Gastrocnemius medialis (tissue), 4 donors: ENCODE measurements around the gene USP20.

Experiments
- POLR2A ChIP-seq, 2 donors: fragments of 450-650 bp; IDR thresholded peaks; one replicate each; pipeline ENCODE4 v1.6.1; 2017; ENCODE audit warnings: antibody characterized with exemption in 2 of 2, mild to moderate bottlenecking in 2 of 2, moderate library complexity in 2 of 2
- TF ChIP-seq, protein P1 (sequence below), 5 experiments: fragments of 450-650 bp in 3 of 5; fragments of 200-600 bp in 2 of 5; sonication (generic) in 2 of 5; IDR thresholded peaks in 4 of 5; conservative IDR thresholded peaks in 1 of 5; 1 replicate in 4 of 5; 2 replicates in 1 of 5; pipeline ENCODE4 v1.5.1; 2016 to 2019; ENCODE audit warnings: antibody characterized with exemption in 5 of 5, mild to moderate bottlenecking in 3 of 5, moderate library complexity in 3 of 5

DNA sequence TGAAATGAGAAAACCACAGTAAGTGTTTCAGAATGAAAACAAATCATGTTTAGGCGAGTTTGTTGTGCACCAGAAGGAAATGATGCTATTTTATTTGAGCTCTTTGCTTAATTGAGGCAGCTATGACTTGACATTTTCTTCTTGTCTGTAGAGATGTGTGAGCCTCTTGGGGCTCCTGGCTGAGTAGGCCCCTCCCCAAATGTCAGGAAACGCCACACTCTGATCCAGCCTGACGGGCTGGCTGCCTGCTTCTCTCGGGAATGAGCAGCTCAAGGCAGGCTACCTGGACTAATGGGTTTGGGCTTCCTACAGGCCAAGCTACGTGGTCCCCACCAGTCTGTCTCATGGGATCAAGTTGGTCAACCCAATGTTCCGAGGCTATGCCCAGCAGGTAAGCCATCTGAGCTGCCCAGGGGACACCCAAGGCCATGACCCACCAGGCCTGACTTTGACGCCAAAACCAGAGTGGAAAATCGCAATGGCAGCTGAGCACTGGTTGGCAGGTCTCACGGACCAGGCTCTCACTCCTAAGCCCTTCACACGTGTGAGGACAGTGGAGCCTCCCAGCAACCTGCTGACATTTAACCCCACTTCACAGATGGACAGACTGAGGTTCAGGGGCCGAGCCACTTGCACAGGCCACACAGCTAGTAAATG is 29.9 kb downstream of the USP20 start:
- TF ChIP-seq, protein P1, sequence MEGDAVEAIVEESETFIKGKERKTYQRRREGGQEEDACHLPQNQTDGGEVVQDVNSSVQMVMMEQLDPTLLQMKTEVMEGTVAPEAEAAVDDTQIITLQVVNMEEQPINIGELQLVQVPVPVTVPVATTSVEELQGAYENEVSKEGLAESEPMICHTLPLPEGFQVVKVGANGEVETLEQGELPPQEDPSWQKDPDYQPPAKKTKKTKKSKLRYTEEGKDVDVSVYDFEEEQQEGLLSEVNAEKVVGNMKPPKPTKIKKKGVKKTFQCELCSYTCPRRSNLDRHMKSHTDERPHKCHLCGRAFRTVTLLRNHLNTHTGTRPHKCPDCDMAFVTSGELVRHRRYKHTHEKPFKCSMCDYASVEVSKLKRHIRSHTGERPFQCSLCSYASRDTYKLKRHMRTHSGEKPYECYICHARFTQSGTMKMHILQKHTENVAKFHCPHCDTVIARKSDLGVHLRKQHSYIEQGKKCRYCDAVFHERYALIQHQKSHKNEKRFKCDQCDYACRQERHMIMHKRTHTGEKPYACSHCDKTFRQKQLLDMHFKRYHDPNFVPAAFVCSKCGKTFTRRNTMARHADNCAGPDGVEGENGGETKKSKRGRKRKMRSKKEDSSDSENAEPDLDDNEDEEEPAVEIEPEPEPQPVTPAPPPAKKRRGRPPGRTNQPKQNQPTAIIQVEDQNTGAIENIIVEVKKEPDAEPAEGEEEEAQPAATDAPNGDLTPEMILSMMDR (IDR thresholded peaks at IDR 0.05 in 4 of 5, conservative IDR thresholded peaks at IDR 0.05 in 1 of 5) = no peak
- no peak for TF ChIP-seq POLR2A (IDR thresholded peaks at IDR 0.05)
